ENCODE results near the gene MUTYH. TPM values are rescaled to one million over a fixed set of nuclear protein-coding genes. Genes with fewer than 3 reads are reported as not detected.
A peak's percentile ranks its signal among the peaks of the same experiment; 100 is the strongest.

MUTYH gene
- polyA plus RNA-seq, 2 donors, result 12.2 to 21.8 TPM

- no peaks in the 10 kb centered on the region for H3K9me3 ChIP-seq (ENCODE audit: control insufficient read depth in 2 of 2, insufficient read depth in 1 of 2, low read depth in 1 of 2, low read length in 1 of 2)
- WGBS, 2 donors, result 91 to 95% methylated on average over 3 of the region's 3 CpGs
- H3K4me1 ChIP-seq (ENCODE audit: control insufficient read depth in 2 of 2, insufficient read depth in 2 of 2, low read length in 1 of 2), result peaks cover 3 to 11% of the 10 kb centered on the region in 2 donors
- no peak overlapping the region for H3K27ac ChIP-seq (ENCODE audit: low read depth in 2 of 2, low read length in 1 of 2)
- no peak overlapping the region for H3K4me3 ChIP-seq (ENCODE audit: low read depth in 1 of 2, low read length in 2 of 2)
- no peaks in the 10 kb centered on the region for H3K27me3 ChIP-seq (ENCODE audit: control insufficient read depth in 1 of 2, insufficient read depth in 2 of 2, low read length in 2 of 2)
- H3K36me3 ChIP-seq (ENCODE audit: control insufficient read depth in 2 of 2, insufficient read depth in 2 of 2, low read length in 1 of 2), result peaks cover 9 to 17% of the 10 kb centered on the region in 2 donors
Measured at GRCh38 chr1:45337630-45338325, 2.5 kb downstream of the MUTYH start.

- H3K27ac ChIP-seq (ENCODE audit: low read depth in 2 of 2, low read length in 1 of 2), result no peak overlapping the region
Measured at GRCh38 chr1:45335855-45336324, 4.3 kb downstream of the MUTYH start.

GRCh38 chr1:45334308-45335245 is 5.7 kb downstream of the MUTYH start:
- H3K27me3 ChIP-seq (ENCODE audit: control insufficient read depth in 1 of 2, insufficient read depth in 2 of 2, low read length in 2 of 2), result no peaks in the 10 kb centered on the region
- 77 to 78% methylated on average over 9 of the region's 9 CpGs for WGBS, 2 donors
- peaks cover 0 to 20% of the 10 kb centered on the region in 2 donors for H3K36me3 ChIP-seq (ENCODE audit: control insufficient read depth in 2 of 2, insufficient read depth in 2 of 2, low read length in 1 of 2)
- H3K4me3 ChIP-seq (ENCODE audit: low read depth in 1 of 2, low read length in 2 of 2), result no peak overlapping the region
- peaks cover 4% of the 10 kb centered on the region in 2 donors for H3K4me1 ChIP-seq (ENCODE audit: control insufficient read depth in 2 of 2, insufficient read depth in 2 of 2, low read length in 1 of 2)
- no peak overlapping the region for H3K27ac ChIP-seq (ENCODE audit: low read depth in 2 of 2, low read length in 1 of 2)
- no peaks in the 10 kb centered on the region for H3K9me3 ChIP-seq (ENCODE audit: control insufficient read depth in 2 of 2, insufficient read depth in 1 of 2, low read depth in 1 of 2, low read length in 1 of 2)

More at GRCh38 chr1:45335855-45336324, 4.3 kb downstream of the MUTYH start:
- Histone ChIP-seq H3K4me3 (ENCODE audit: low read depth in 1 of 2, low read length in 2 of 2) (no peak overlapping the region), H3K9me3 (ENCODE audit: control insufficient read depth in 2 of 2, insufficient read depth in 1 of 2, low read depth in 1 of 2, low read length in 1 of 2) (no peaks in the 10 kb centered on the region), H3K36me3 (ENCODE audit: control insufficient read depth in 2 of 2, insufficient read depth in 2 of 2, low read length in 1 of 2) (peaks cover 0 to 20% of the 10 kb centered on the region in 2 donors), H3K4me1 (ENCODE audit: control insufficient read depth in 2 of 2, insufficient read depth in 2 of 2, low read length in 1 of 2) (peaks cover 5 to 7% of the 10 kb centered on the region in 2 donors), H3K27me3 (ENCODE audit: control insufficient read depth in 1 of 2, insufficient read depth in 2 of 2, low read length in 2 of 2) (no peaks in the 10 kb centered on the region)
- 74 to 80% methylated on average over 4 of the region's 4 CpGs for WGBS, 2 donors

- 96 to 97% methylated on average over 8 to 10 of the region's 10 CpGs for whole genome bisulfite sequencing, 2 donors
- no peak overlapping the region for H3K27ac ChIP-seq (ENCODE audit: low read depth in 2 of 2, low read length in 1 of 2)
- H3K9me3 ChIP-seq (ENCODE audit: control insufficient read depth in 2 of 2, insufficient read depth in 1 of 2, low read depth in 1 of 2, low read length in 1 of 2), result no peaks in the 10 kb centered on the region
- H3K27me3 ChIP-seq (ENCODE audit: control insufficient read depth in 1 of 2, insufficient read depth in 2 of 2, low read length in 2 of 2), result no peaks in the 10 kb centered on the region
- no peak overlapping the region for H3K4me3 ChIP-seq (ENCODE audit: low read depth in 1 of 2, low read length in 2 of 2)
- peaks cover 0 to 21% of the 10 kb centered on the region in 2 donors for H3K36me3 ChIP-seq (ENCODE audit: control insufficient read depth in 2 of 2, insufficient read depth in 2 of 2, low read length in 1 of 2)
- H3K4me1 ChIP-seq (ENCODE audit: control insufficient read depth in 2 of 2, insufficient read depth in 2 of 2, low read length in 1 of 2), result peaks cover 4 to 10% of the 10 kb centered on the region in 2 donors
Measured at GRCh38 chr1:45332346-45332720, 7.9 kb downstream of the MUTYH start.

GRCh38 chr1:45331436-45332345 is 8.5 kb downstream of the MUTYH start:
- Histone ChIP-seq H3K4me3 (ENCODE audit: low read depth in 1 of 2, low read length in 2 of 2) (no peak overlapping the region), H3K36me3 (ENCODE audit: control insufficient read depth in 2 of 2, insufficient read depth in 2 of 2, low read length in 1 of 2) (peaks cover 0 to 21% of the 10 kb centered on the region in 2 donors), H3K9me3 (ENCODE audit: control insufficient read depth in 2 of 2, insufficient read depth in 1 of 2, low read depth in 1 of 2, low read length in 1 of 2) (no peaks in the 10 kb centered on the region), H3K27me3 (ENCODE audit: control insufficient read depth in 1 of 2, insufficient read depth in 2 of 2, low read length in 2 of 2) (no peaks in the 10 kb centered on the region), H3K27ac (ENCODE audit: low read depth in 2 of 2, low read length in 1 of 2) (no peak overlapping the region), H3K4me1 (ENCODE audit: control insufficient read depth in 2 of 2, insufficient read depth in 2 of 2, low read length in 1 of 2) (peaks cover 4 to 15% of the 10 kb centered on the region in 2 donors)
- 94 to 95% methylated on average over 18 of the region's 18 CpGs for WGBS, 2 donors

GRCh38 chr1:45329445-45329844 is 10.8 kb downstream of the MUTYH start:
- Histone ChIP-seq H3K9me3 (ENCODE audit: control insufficient read depth in 2 of 2, insufficient read depth in 1 of 2, low read depth in 1 of 2, low read length in 1 of 2) (no peaks in the 10 kb centered on the region), H3K36me3 (ENCODE audit: control insufficient read depth in 2 of 2, insufficient read depth in 2 of 2, low read length in 1 of 2) (peaks cover 0 to 21% of the 10 kb centered on the region in 2 donors), H3K27me3 (ENCODE audit: control insufficient read depth in 1 of 2, insufficient read depth in 2 of 2, low read length in 2 of 2) (no peaks in the 10 kb centered on the region), H3K27ac (ENCODE audit: low read depth in 2 of 2, low read length in 1 of 2) (peak overlapping the region in 1 of 2 donors; percentile 14), H3K4me1 (ENCODE audit: control insufficient read depth in 2 of 2, insufficient read depth in 2 of 2, low read length in 1 of 2) (peaks cover 4 to 16% of the 10 kb centered on the region in 2 donors), H3K4me3 (ENCODE audit: low read depth in 1 of 2, low read length in 2 of 2) (no peak overlapping the region)
- WGBS, 2 donors, result 58 to 70% methylated on average over 4 of the region's 4 CpGs

GRCh38 chr1:45328680-45329079 is 11.6 kb downstream of the MUTYH start:
- H3K27ac ChIP-seq (ENCODE audit: low read depth in 2 of 2, low read length in 1 of 2), result no peak overlapping the region
- H3K9me3 ChIP-seq (ENCODE audit: control insufficient read depth in 2 of 2, insufficient read depth in 1 of 2, low read depth in 1 of 2, low read length in 1 of 2), result no peaks in the 10 kb centered on the region
- H3K4me1 ChIP-seq (ENCODE audit: control insufficient read depth in 2 of 2, insufficient read depth in 2 of 2, low read length in 1 of 2), result peaks cover 4 to 13% of the 10 kb centered on the region in 2 donors
- H3K27me3 ChIP-seq (ENCODE audit: control insufficient read depth in 1 of 2, insufficient read depth in 2 of 2, low read length in 2 of 2), result no peaks in the 10 kb centered on the region
- peaks cover 0 to 19% of the 10 kb centered on the region in 2 donors for H3K36me3 ChIP-seq (ENCODE audit: control insufficient read depth in 2 of 2, insufficient read depth in 2 of 2, low read length in 1 of 2)
- 62 to 64% methylated on average over 5 of the region's 5 CpGs for WGBS, 2 donors
- no peak overlapping the region for H3K4me3 ChIP-seq (ENCODE audit: low read depth in 1 of 2, low read length in 2 of 2)

- no peaks in the 10 kb centered on the region for H3K9me3 ChIP-seq (ENCODE audit: control insufficient read depth in 2 of 2, insufficient read depth in 1 of 2, low read depth in 1 of 2, low read length in 1 of 2)
- 63 to 70% methylated on average over 17 to 19 of the region's 19 CpGs for WGBS, 2 donors
- H3K27ac ChIP-seq (ENCODE audit: low read depth in 2 of 2, low read length in 1 of 2), result no peak overlapping the region
- H3K36me3 ChIP-seq (ENCODE audit: control insufficient read depth in 2 of 2, insufficient read depth in 2 of 2, low read length in 1 of 2), result peaks cover 0 to 14% of the 10 kb centered on the region in 2 donors
- no peaks in the 10 kb centered on the region for H3K27me3 ChIP-seq (ENCODE audit: control insufficient read depth in 1 of 2, insufficient read depth in 2 of 2, low read length in 2 of 2)
- peaks cover 4 to 13% of the 10 kb centered on the region in 2 donors for H3K4me1 ChIP-seq (ENCODE audit: control insufficient read depth in 2 of 2, insufficient read depth in 2 of 2, low read length in 1 of 2)
- H3K4me3 ChIP-seq (ENCODE audit: low read depth in 1 of 2, low read length in 2 of 2), result peak overlapping the region; percentile 43 to 53
Measured at GRCh38 chr1:45327644-45328515, 12.4 kb downstream of the MUTYH start.
